Hindlimb muscle (tissue), 1 donor: ENCODE results near the gene TUT1. TPM values are rescaled to one million over a fixed set of nuclear protein-coding genes. Genes with fewer than 3 reads are reported as not detected.

Experiments used
- DNase-seq: peaks from one replicate; pipeline ENCODE4 v3.0.0-alpha.2; 2013
- polyA plus RNA-seq: library from polyadenylated mRNA; unstranded; fragments of 120-200 nt; gene quantifications from one replicate; pipeline ENCODE4 v1.2.1, GENCODE V29; 2013; ENCODE audit not compliant: insufficient read length

Gene TUT1
- polyA plus RNA-seq, 1 donor: 16.9 TPM

DNA sequence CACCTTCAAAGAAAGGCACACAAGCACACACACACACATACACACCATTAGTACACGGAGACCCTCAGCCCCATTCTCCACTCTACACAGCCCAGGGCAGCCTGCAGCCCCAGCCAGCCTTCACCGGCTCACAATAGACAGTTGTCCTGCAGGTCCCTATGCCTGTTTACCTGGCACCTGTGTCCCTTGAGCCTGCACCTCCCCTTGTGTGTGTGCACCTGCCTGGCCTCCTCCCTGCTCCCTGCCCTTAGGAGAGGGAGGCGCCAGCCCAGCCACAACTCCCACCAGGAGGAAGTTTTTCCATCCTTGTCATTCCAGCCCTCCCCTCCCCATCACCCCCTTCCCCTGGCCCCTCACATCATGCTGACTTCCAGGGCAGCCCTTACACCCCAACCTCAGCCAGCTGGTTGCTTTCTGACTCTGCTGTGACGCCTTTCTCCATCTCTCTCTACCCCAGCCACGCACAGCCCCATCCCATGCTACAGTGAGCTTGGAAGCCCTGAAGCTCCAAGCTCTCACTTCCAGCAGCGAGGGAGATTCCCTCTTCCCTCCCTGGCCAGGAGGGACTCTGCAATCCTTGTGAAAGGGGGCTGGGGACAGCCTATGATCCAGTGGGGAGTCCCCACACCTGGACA lies 49.1 kb downstream of the TUT1 start:
- DNase-seq: no peak

DNA sequence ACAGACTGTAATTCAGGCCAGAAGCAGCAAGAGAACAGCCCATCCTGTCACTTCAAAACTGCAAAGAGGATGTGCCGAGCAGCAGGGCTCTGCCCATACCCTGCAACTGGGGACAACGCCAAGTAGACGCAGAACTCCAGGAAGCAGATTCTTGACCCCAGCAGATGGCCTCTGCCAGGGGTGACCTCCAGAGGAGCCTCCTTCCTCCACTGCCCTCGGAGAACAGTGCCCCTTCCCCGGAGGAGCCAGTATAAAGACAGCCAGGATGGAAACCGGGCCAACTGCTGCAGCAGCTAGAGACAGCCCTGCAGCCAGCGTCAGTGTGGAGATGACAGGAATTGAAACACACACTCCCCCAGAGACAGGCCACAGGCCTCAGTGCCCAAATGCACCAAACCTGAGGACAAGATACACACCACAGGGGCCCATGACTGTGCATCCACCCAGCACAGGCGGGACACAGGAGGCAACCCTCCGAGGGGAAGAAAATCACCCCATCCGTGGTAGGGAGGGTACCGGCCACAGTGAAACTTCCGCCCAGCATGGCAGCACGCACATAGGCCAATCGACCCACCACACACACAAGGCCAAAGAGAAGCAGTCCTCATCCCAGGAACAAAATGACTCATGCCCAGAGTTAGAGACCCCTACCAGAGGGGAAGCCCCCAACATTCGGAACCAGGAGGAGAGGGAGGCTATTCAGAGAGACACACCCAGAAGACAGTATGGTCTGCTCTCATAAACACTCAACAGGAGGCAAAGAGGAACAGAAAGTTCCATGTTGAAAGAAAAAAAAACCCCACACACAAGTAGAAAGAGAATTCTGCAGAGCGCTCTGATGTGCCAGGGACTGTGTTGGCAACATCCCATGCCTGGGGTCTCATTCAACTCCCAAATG lies 50.3 kb downstream of the TUT1 start:
- no peak for DNase-seq

DNA sequence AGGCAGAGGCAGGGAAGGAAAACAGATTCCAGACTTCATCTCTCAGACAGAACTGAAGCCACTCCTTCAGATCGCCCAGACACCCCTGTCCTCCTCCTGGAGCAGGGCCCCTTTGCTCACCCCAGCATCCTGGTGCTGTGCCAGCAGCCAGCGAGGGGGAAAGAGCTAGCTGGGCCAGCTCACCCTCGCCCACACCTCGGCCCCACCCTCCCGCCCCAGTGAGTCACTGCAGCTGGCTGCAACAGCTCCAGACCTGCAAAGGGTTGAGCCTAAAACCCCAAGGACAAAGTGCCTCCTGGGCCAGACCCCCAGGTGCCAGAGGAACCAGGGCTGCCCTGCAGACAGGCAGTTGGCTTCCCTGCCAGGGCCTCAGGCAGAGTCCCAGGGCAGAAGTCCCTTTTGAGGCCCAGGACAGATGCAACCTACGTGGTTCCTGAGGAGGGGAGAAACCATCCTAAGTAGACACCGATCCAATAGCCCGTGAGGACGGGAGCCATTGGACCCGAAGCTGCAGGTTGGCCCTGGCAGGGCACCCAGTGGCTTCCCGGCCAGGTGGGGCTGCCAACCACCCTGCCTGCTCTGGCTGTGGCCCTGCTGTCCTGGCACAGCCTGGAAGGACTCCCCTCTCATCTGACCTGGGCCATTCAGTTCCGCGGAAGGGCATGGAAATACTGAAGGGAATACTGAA lies 51.9 kb downstream of the TUT1 start:
- no peak for DNase-seq

DNA sequence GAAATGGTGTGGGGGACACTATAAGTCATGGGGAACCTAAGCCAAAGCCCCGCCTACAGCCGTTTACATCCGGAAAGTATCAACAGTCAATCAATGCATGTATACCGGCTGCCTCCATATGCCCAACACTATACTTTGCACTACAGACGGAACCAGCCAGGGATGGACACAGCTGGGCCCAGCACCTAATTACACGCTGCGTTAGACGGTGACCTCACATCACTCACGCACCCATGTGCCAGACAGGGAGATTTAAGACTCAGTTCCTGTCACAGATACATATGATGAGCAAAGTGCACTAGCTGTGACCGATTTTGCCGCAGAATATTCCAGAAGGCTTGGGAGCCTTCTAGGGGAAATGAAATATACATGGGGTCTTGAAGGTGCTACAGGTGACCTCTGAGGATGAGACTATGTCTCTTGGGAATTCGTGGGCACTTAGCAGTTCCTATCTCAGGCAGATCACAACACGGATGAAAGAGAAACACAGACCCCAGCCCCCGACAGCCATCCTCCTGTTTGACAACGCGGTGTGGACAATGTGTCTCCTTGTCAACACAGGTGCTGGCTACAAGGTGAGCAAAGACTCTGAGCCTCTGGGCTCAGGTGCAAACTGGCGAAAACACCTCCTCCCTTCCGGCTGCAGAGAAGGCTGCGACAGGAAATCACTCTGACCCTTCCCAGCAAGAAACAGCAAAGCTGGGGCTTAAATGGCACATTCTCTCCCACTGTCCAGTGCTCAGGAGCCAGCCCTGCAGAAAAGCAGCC lies 52.7 kb downstream of the TUT1 start:
- DNase-seq: no peak

DNA sequence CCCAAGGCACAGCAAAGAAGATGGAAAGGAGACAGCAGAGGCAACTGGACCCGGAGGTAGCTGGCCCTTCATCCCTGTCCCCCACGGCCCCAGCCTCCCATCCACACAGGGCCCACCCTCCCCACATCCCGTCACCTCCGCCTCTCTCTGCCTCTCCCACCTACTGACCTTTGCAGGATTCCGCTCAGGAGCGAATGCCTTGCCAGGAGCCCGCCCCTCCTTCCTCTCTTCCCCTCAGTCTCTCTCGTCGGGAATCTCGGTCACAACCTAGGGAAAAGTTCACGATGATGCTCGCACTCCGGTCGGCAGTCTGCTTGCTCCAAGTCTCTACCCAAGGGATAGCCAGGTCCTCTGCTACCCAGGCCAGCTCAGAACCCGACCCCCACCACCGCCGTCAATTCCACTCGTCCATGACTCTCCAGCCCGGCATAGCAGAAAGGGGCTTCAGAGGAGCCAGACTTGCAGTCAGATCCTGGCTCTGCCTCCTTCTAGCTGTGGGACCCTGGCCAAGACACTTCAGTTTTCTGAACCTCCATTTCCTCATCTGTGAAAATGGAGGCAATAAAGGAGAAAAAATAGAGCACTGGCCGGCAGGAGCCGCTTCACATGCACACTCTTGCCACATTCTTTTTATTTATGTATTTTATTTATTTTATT lies 54.9 kb downstream of the TUT1 start:
- no peak for DNase-seq

DNA sequence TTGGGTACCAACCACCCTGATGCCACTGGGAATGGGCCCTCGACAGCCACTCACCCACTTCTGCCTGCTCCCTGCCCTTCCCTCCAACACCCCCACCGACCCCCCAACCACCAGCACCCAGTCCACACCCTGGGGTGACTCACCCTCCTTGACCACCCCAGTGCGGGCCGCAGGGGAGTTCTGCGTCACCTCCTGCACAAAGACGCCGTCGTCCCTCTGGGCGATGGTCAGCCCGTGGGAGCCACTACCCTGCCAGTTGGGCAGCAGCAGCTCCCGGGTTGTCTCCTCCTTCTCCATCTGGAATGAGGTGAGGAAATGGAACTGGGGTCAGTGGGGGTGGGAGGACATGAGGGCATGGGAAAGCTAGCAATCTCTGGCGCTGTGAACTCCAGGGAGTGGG lies 55.5 kb downstream of the TUT1 start:
- no peak for DNase-seq

DNA sequence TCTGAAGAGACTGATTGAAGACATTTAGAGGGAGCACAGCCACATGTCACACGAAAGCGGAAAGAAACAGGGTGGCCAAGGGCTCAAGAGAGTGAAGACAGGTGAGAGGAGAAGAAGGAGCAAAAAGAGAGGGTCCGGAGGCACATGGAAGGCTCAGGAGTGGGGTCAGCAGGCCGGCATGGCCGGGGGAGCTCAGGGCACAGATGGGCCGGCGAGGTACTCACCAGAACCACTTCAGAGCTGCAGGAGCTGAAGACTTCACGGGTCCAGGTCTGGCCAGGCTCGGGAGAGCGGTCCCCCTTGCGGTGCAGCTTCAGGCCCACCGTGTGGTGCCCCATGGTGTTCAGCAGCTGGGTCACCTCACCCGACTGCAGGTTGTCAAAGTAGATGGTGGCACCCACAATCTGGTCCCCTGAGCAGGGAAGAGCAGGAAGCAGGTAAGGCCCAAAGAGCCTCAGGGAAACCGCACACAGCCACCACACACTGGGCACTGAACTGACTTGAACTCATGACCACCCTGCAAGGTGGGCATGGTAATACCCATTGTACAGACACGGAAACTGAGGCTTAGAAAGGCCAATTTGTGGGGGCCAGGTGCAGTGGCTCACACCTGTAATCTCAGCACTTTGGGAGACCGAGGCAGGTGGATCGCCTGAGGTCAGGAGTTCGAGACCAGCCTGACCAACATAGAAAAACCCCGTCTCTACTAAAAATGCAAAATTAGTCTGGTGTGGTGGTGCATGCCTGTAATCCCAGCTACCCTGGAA lies 56.4 kb downstream of the TUT1 start:
- no peak for DNase-seq

DNA sequence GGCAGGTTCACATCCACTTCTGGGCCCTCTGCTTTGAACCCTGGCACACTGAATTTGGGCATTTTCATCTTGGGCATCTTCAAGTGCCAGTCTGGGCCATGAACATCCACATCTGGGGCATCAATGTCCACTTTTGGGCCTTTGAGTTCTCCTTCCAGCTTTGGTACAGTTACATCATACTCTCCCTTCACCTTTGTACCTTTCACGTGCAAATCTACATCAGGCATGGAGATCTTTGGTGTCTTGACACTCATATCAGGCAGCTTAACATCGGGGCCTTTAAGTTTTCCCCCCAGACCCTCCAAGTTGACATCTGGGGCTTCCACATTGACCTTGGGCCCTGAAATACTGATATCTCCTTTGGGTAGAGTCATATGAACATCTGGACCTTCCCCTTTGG lies 59.2 kb downstream of the TUT1 start:
- DNase-seq: no peak

Other genes starting within 250 kb of the TUT1 start
- not detected for gene SCGB1A1, start 172.5 kb downstream of the TUT1 start, polyA plus RNA-seq
- gene AHNAK, start 44.7 kb downstream of the TUT1 start, polyA plus RNA-seq: 359 TPM
- gene EEF1G, start 17.6 kb downstream of the TUT1 start, polyA plus RNA-seq: 3,451 TPM
- gene MTA2, start 10.3 kb upstream of the TUT1 start, polyA plus RNA-seq: 42.0 TPM
- 20.7 TPM for gene EML3, start 21.3 kb upstream of the TUT1 start, polyA plus RNA-seq
- gene ROM1, start 21.7 kb upstream of the TUT1 start, polyA plus RNA-seq: 0.90 TPM
- gene B3GAT3, start 30.5 kb upstream of the TUT1 start, polyA plus RNA-seq: 21.4 TPM
- gene GANAB, start 55.1 kb upstream of the TUT1 start, polyA plus RNA-seq: 161 TPM
- gene INTS5, start 61.8 kb upstream of the TUT1 start, polyA plus RNA-seq: 13.3 TPM
- gene C11orf98, start 73.7 kb upstream of the TUT1 start, polyA plus RNA-seq: 31.3 TPM
- gene CSKMT, start 73.8 kb upstream of the TUT1 start, polyA plus RNA-seq: 3.3 TPM
- gene UQCC3, start 80.2 kb upstream of the TUT1 start, polyA plus RNA-seq: 5.8 TPM
- gene LBHD1, start 80.7 kb upstream of the TUT1 start, polyA plus RNA-seq: 7.1 TPM
- gene UBXN1, start 87.5 kb upstream of the TUT1 start, polyA plus RNA-seq: 143 TPM
- 14.2 TPM for gene LRRN4CL, start 98.0 kb upstream of the TUT1 start, polyA plus RNA-seq
- gene BSCL2, start 115.9 kb upstream of the TUT1 start, polyA plus RNA-seq: 20.8 TPM
- 0.61 TPM for gene GNG3, start 116.2 kb upstream of the TUT1 start, polyA plus RNA-seq
- 43.6 TPM for gene HNRNPUL2, start 135.9 kb upstream of the TUT1 start, polyA plus RNA-seq
- gene TTC9C, start 137.0 kb upstream of the TUT1 start, polyA plus RNA-seq: 28.3 TPM
- gene ZBTB3, start 162.6 kb upstream of the TUT1 start, polyA plus RNA-seq: 4.0 TPM
- 83.5 TPM for gene POLR2G, start 170.1 kb upstream of the TUT1 start, polyA plus RNA-seq
- gene TAF6L, start 179.9 kb upstream of the TUT1 start, polyA plus RNA-seq: 20.3 TPM
- 29.2 TPM for gene TMEM179B, start 195.9 kb upstream of the TUT1 start, polyA plus RNA-seq
- 16.7 TPM for gene TMEM223, start 200.5 kb upstream of the TUT1 start, polyA plus RNA-seq
- gene NXF1, start 213.9 kb upstream of the TUT1 start, polyA plus RNA-seq: 75.4 TPM
- 31.7 TPM for gene STX5, start 240.5 kb upstream of the TUT1 start, polyA plus RNA-seq
- gene TEX54, start 241.3 kb upstream of the TUT1 start, polyA plus RNA-seq: not detected
- gene WDR74, start 248.1 kb upstream of the TUT1 start, polyA plus RNA-seq: 37.2 TPM